GM19372 (cell line): Measurements from ENCODE around the gene NDUFA11.
"Not testable (repeated sequence)": the region's sequence is repeated elsewhere in the genome, so short reads cannot be mapped to it uniquely, and the experiment has no call there.

Experiments
- ATAC-seq: cut with Tn5 transposase; IDR thresholded peaks from one replicate; pipeline ENCODE4 v1.9.1; 2021; ENCODE audit warnings: mild to moderate bottlenecking, low read depth, moderate library complexity; ENCODE audit not compliant: unreplicated experiment

The NDUFA11 gene

DNA sequence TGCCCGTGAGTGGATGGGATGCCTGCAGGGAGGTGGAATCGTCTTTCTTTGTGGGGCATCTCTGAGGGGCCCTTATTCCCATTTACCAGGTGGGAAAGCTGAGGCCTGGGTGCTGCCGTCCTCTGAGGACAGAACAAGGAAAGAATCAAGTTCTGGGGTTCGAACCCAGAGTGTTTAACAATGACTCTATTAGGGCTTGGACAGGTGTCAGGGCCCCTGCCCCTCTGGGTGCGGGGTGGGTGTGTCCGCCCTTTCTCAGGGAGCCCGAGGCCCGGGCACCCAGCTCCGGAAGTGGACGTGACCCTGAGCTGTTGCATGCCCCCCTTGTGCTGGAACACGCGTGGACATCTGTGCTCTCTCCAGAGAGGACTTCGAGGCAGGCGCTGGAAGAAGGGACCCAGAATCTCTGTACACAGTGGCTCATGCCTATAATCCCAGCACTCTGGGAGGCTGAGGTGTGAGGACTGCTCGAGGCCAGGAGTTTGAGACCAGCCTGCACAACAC lies 10.8 kb downstream of the NDUFA11 start:
- ATAC-seq, result no peak

DNA sequence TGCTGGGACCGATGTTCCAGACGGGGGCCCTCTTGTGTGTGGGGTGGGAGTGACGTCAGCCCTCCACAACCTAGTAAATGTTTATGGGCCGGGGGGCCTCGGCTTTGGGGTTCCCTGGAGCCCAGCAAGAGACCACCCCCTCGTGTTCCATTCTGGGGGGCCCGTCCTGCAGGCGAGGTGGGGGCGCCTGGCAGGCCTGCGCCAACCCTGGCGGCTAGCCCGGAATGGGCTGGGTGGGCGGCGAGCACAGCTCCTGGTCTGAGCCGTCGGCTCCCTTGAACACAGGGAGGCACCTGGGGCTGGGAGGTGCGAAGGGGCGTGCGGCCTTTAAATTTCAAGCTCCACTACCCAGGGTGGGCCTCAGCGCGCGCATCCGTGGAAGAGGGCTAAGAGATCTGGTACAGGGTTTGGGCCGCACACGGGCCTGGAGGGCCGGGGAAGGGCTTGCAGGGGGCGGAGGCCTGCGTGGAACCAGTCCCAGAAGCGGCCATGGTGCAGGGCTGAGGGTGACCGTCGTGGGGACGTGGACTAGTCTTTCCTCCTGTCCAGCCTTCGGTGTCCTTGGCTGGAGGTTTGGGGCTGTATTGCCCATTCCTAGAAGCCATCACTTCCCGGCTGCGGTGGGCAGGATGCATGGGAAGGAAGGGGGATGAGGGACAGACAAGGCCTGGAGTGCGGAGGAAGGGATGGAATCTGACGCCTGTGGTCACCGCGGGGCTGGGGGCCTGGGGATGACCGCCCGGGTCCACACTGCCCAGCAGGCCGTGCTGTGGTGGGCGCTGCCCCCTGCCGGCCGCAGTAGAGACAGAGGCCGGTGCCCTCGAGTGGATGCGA lies 11.4 kb downstream of the NDUFA11 start:
- ATAC-seq, result no peak

DNA sequence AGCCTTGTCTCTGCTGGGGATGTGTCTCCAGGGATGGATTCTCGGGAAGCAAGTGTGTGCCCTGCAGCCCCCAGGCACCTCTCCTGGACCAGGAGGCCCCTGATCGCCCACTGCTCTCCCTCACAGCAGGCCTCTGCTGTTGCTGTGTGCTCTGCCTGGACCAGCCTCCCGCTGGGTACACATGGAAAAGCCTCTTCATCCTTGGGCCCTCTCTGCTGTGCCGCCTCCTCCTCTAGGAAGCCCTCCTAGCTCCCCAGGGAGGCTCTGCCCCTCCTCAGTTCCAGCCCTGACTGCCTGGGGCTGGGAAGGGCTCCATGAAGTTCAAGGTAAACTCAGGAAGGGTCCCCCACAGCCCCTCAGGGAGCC lies 12.0 kb downstream of the NDUFA11 start:
- ATAC-seq, result no peak

DNA sequence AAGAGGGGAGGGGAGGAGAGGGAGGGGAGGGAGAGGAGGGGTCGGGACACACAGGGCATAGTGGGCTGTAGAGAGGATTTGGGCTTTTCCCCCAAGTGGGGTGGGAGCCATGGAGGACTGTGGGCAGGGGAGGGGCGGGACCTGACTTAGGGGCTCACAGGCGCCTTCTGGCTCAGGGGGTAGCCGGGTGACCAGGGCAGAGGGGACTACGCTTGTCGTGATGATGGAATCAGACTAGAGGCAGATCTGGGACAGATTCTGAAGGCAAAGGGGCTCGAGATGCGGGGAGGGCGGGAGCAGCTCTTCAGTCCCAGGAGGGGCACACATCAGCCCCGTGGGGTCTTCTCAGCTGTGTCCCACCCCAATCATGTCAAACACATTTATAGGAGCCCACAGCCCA lies 13.5 kb downstream of the NDUFA11 start:
- no peak for ATAC-seq

DNA sequence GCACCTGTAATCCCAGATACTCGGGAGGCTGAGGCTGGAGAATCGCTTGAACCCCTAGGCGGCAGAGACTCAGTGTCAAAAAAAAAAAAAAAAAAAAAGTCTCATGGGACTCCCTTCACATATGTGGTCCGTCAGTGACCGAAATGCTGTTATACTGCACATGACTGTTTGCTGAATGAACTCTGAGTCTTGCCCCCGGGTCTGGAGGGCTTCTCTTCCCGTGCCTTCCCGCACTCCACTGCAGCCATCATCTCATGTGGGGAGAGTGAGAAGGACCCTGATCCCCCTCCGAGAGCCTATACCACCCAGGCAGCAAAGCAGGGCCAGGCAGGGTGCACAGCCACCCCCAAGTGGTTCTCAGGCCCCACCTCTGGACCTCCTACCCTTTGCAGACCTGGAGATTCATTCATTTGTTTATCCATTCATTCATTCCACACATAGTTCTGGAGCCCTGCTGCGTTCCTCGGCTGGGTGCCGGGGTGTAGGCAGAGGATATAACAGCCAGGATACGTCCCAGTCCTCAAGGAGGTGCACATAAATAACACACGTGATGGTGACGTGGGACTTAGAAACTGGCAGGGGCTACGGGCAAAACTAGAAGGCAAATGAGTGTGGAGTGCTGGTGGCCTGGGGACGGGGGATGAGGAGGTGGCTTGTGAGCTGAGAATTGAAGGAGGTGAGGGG lies 14.2 kb downstream of the NDUFA11 start:
- ATAC-seq, result no peak

DNA sequence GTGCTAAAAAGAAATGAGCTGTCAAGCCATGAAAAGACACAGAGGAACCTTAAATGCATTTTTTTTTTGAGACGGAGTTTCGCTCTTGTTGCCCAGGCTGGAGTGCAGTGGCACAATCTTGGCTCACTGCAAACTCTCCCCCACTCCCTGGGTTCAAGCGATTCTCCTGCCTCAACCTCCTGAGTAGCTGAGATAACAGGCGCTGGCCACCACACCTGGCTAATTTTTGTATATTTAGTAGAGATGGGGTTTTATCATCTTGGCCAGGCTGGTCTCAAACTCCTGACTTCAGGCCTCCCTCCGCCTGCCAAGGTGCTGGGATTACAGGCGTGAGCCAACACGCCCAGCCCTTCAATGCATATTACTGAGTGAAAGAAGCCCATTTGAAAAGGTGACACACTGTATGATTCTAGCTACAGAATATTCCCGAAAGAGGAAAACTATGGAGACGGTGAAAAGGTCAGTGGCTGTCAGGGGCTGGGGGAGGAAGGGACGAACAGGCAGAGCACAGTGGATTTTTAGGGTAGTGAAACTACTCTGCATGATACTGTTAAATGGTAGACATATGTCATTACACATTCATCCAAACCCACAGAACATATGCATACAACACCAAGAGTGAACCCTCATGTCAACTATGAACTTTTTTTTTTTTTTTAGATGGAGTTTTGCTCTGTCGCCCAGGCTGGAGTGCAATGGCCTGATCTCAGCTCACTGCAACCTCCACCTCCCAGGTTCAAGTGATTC lies 19.4 kb downstream of the NDUFA11 start:
- ATAC-seq, result not testable (repeated sequence)

DNA sequence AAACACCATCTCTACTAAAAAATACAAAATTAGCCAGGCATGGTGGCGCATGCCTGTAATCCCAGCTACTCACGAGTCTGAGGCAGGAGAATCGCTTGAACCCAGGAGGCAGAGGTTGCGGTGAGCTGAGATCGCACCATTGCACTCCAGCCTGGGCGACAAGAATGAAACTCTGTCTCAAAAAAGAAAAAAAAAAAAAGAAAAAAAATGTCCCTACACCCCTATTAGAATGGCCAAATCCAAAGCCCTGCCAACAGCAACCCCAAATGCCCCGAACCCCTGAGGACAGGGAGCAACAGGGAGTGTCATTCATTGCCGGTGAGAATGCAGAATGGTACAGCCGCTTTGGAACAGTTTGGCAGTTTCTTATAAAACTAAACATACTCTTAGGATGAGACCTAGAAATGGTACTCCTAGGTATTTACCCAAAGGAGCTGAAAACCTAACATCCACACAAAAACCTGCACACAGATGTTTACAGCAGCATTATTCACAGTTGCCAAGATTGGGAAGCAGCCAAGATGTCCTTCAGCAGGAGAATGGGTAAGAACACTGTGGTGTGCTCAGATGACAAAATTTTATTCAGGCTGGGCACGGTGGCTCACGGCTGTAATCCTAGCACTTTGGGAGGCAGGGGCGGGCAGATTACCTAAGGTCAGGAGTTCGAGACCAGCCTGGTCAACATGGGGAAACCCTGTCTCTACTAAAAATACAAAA lies 20.3 kb downstream of the NDUFA11 start:
- ATAC-seq, result not testable (repeated sequence)

DNA sequence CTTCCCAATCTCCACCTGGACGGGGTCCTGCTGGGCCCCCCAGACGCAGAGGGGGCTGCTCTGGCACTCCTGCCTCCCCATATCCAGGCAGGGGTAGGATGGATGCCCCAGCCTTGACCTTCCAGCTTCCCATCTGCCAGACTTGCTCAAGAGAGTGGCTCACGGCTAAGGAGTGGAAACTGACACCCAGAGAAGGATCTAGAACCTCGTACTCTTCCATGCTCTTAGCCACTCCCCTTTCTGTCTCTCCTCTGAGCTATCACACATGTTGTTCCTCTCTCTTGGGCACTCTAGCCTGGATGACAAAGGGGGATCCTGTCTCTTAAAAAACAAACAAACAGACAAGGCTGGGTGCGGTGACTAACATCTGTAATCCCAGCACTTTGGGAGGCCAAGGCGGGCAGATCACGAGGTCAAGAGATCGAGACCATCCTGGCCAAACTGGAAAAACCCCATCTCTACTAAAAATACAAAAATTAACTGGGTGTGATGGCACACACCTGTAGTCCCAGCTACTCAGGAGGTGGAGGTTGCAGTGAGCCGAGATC lies 21.1 kb downstream of the NDUFA11 start:
- ATAC-seq, result no peak

DNA sequence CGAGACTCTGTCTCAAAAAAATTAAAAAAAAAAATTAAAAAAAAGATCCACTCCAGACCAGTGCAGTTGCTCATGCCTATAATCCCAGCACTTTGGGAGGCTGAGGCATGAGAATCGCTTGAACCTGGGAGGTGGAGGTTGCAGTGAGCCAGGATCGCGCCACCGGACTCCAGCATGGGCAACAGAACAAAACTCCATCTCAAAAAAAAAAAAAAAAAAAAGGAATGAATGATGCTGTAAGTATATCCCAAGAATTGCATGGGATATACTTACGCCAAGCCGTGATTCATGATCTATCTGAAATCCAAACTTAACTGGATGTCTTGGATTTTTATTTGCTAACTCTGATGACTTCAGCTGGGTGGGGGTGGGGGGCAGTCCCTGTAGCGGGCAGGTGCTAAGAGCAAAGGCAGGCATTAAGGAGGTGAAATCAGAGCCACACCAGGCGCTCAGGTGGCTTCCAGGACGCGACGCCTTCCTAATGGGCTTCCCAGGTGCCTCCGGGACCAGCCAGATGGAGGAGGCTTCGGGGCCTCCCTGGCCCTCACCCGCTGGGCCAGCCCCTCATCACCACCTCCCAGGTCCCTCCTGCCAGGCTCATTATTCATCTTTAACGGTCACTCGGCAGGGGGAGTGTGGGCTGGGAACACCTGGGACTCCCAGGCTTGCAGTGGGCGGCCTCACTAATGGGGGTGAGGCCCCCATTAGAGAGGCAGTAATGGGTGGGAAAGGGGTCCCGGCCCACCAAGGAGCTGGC lies 21.9 kb downstream of the NDUFA11 start:
- ATAC-seq, result no peak

DNA sequence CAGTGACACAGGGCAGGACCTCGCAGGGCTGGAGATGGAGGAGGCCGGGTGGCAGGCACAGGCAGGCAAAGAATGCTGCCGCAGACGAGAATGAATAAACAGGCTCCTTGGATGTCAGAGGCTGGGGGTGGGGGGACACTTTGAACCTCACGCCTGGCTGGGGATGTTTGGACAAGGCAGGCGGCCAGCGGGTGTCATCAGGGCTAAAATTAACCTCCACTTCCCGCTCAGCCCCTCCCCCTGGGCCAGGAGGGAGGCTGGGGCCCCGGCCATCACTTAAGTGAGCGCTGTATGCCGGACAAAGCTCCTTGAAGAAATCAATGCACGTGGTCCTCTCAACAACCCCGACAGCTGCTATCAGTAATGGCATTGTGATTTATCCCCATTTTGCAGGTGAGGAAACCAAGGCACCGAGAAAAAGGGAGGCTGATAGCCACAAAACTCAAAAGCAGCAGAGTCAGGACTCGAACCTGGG lies 22.9 kb downstream of the NDUFA11 start:
- ATAC-seq, result no peak

DNA sequence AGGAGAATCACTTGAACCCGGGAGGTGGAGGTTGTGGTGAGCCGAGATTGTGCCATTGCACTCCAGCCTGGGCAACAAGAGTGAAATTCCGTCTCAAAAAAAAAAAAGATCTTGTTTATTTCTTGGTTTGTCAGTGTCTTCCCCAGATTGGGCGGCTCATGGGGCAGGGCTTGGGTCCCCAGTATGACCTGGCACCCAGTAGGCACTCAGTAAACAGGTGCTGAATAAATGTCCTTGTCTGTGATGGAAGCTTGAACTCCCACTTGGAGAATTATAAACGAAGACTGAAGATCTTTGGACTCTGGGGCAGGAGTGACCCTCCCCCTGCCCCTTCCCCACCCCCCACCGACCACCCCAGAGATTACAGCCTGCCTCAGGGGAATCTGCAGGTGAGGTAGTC lies 23.4 kb downstream of the NDUFA11 start:
- no peak for ATAC-seq

DNA sequence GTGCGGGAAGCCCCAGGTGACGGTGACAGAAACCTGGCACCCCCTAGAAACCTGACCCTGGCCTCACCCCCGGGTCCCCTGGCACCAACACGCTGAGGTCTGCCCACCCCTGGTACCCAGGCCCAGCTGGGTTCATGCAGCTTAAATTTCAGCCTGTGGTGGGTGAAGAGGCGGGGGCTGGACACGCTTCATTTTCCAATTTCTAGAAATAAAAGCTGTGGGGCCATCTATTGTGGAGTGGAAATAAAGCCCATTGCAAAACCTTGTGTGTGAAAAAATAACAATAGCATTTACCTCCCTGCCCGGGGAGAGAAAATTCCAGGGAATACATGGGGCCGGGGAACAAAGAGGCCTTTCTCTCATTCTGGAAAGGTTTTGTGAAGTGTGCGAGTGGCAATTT lies 25.7 kb downstream of the NDUFA11 start:
- no peak for ATAC-seq

DNA sequence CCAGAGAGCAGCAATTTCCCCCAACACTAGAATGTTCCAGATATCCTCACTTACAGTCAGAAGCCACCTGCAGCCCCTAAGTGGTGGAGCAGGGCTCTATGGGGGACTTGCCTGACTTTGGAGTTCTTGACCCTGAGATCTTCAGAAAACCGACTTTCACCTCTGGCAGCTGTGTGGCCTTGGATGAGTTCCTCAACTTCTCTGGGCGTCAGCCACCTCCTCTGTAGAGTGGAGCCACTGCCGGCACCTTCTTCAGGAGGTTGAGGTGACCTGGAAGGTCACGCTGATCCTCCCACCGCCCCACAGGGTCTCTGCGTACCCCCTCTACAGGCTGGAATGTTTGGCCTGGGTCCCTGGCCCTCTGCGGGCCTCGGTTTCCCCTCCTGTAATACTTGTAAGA lies 26.2 kb downstream of the NDUFA11 start:
- ATAC-seq, result no peak

DNA sequence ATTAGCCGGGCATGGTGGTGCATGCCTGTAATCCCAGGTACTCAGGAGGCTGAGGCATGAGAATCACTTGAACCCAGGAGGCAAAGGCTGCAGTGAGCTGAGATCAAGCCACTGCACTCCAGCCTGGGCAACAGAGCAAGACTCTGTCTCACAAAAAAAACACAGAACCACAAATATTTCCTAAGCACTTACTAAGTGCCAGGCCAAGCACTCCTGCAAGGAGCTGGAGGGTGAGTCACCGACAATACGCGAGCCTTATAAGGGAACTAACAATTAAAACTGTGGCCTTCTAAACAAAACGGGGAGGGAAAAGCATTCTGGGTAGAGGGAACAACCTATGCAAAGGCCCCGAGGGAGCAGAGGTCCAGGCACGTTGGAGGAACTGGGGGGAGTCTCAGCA lies 29.1 kb downstream of the NDUFA11 start:
- not testable (repeated sequence) for ATAC-seq

DNA sequence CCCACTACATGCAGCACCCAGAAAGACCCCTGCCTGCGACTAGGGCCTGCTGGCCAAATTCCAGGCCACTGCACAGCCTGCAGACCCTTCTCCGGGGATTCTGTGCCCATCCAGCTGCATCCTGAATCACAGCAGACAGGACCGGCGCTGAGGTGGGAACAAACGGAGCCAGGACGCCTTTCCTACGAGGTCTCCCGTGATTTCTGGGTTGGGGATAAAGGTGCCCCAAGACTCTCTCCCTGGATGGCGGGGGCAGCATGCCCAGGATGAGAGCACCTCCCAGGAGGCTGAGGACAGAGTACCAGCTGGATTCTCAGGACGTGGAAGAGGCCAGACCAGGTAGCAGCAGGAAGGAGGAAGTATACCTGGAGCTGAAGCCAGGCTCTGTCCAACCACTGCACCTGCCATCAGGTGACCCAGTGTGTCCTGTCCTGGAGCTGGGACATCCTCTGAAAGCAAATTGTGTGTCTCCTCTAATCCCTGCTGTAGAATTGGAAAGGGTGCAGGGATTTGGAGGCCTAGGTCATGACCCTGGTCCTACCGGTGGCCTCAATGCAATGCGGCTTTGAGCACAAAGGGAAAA lies 29.9 kb downstream of the NDUFA11 start:
- no peak for ATAC-seq

DNA sequence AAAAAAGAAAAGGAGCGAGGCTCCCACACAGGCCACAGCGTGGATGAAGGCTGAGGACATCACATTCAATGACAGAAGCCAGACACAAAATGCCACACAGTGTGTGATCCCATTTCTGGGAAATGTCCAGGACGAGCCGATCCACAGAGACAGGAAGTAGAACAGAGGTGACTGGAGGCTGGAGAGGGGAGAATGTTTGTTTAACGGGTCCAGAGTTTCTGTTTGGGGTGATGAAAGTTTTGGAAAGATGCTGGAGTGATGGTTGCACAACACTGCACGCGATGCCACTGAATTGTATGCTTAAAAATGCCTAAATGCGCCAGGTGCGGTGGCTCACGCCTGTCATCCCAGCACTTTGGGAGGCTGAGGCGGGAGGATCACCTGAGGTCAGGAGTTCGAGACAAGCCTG lies 32.6 kb downstream of the NDUFA11 start:
- ATAC-seq, result no peak

DNA sequence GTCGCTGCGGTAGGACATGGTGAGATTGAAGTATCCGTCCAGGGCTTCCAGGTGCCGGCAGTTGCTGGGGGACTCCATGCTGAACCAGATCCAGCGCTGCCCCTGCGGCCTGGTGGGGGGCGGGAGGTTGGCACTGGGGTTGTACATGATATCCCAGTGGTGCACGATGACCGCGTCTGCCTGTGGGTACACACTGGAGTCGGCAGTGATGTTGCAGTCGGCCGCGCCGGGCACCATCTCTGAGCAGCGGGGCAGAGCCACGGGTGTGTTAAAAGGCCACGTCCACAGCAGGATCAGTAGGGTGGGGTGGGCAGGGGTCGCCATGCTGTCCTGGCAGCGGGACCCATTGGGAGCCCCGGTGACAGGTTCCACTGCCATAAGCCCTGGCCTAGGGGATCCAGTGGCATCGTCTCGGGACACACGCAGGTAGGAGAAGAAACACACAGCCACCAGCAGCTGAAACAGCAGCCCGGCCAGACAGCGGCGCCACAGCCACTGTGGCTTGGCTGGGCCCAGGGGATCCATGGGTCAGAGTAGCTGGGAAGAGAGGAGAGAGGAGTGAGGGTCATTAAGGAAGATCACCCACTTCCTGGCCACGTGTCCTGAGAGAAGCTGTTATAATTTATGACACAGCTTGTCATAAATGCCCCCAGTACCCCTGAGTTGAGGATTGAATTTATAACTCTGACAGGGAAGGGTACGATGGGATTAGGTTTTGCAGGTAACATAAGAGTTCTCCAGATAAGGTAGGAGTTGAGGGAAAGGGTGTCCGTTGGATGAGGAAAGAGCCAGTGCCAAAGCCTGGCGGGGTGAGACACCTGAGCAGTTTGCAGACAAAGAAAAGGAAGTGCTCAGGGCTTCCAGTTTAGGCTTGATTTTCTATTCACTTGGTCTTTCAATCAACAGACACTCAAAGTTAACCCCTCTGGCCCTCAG lies 36.1 kb downstream of the NDUFA11 start:
- no peak for ATAC-seq

DNA sequence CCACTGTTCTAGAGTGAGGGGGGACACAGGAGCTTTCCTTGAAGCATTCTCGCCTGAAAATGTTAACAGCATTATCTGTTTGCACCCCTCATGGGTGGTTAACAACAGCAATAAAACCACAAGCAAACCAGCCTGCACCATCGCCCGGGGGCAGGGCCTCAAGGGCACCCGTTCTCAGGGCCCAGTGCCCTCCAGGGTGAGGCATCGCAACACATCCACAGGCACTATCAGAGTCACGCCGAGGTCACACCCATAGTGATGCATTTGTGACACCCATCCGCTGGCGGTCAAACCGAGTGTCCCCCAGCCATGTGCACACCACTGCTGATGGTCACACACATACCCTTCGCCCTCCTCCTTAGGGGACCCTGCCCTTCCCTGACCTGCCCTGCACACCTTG lies 37.8 kb downstream of the NDUFA11 start:
- no peak for ATAC-seq
